ENCODE measurements around the gene CPXCR1.
"Not testable (repeated sequence)": the region's sequence is repeated elsewhere in the genome, so short reads cannot be mapped to it uniquely, and the experiment has no call there.

CPXCR1 gene

DNA sequence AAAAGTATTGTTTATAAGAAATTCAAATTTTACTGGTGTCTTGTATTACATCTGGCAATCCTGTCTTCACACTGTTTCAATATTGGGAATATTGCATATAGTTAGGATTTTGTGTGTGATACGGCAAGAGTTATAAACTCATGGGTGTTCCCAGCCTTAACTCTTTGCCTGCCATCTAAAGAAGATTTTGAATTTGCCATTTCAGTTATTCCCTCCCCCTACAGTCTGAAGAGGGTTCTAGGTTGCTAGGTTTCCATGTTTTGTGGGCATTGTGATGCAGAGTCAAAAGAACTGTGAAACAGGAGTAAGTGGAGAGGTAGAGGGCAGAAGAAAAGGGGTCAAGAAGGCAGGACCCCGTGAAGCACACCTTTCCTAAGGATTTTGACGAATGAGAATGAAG, at the start of gene CPXCR1:
TSS of gene CPXCR1 (plus strand) at position 301 of the 400 bp plus-strand sequence. CDS start 6,190 bp downstream, outside the sequence.
- DNase-seq = no peak

DNA sequence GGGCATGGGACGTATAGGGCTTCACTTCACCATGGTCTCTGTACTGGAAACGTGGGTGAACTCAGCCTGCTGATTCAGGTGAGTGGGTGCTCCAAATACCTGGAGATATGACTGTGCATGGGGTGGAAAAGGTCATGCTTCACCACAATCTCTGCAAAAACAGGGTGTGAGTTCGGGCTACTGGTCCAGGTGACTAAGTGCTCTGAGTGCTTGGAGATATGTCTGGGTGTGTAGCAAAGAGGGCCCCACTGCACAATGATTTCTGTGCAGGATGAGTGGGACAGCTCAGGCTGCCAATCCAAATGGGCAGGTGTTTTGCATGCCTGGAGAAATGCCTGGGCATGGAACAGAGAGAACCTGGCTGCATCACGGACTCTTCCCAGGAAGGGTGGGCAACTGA, 11.2 kb upstream of the CPXCR1 start:
- no peak for DNase-seq

DNA sequence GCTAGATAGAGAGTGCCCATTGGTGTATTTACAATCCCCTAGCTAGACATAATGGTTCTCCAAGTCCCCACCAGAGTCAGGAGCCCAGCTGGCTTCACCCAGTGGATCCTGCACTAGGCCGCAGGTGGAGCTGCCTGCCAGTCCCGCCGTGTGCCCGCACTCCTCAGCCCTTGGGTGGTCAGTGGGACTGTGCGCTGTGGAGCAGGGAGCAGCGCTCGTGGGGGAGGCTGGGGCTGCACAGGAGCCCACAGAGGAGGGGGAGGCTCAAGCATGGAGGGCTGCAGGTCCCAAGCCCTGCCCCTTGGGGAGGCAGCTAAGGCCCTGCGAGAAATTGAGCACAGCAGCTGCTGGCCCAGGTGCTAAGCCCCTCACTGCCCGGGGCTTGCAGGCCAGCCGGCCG, 810 bp upstream of the CPXCR1 start:
- not testable (repeated sequence) for DNase-seq

DNA sequence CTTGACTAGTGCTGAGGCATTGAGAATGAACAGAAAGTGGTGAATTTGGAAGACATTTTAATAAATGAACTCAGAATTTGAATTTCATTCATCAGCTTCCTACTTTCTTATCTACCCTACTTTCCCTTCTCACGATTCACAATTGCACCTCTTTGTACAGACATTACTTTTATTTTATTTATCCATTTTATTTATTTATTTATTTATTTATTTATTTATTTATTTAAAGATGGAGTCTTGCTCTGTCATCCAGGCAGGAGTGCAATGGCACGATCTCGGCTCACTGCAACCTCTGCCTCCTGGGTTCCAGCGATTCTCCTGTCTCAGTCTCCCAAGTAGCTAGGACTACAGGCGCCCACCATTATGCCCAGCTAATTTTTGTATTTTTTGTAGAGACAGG, 5.3 kb downstream of the CPXCR1 start:
- not testable (repeated sequence) for DNase-seq

DNA sequence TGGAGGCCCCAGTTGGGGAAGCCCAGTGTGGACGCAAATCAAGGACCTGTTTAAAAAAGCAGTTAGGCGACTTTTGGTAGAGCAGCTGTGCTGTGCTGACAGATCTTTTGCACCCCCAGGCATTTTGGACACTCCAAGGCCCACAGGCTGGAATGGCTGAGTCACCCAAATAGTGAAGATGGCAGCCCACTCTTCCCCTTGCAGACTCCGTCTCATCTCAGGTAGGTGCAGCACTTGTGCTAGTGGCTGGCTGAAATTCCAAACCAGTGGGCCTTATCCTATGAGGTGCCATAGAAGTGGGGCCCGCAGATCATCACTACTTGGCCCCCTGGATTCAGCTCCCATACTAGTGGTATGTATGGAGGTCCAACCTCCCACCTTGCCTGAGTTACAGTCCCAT, 42.8 kb downstream of the CPXCR1 start:
- no peak for DNase-seq

Measured in NCI-H1105 treated with DMSO at 0.1 percent for 48 hours (cell line).